Uterus (tissue), 4 donors: ENCODE results near the gene ZNF394. TPM values are rescaled to one million over a fixed set of nuclear protein-coding genes. Genes with fewer than 3 reads are reported as not detected.

Source experiments
- DNase-seq, 2 donors: peaks; one replicate each; pipeline ENCODE4 v3.0.0-alpha.2; 2019 to 2020
- H3K27ac ChIP-seq, 2 donors: fragments of 200-600 bp; sonication (generic); 1 replicate in 1 of 2; 2 replicates in 1 of 2; pipeline ENCODE4 v1.5.1; 2016 to 2018
- H3K27me3 ChIP-seq, 2 donors: fragments of 200-600 bp; sonication (generic); one replicate each; pipeline ENCODE4 v1.5.1; 2018 to 2019; ENCODE audit warnings: control low read depth in 1 of 2
- H3K36me3 ChIP-seq, 2 donors: fragments of 200-600 bp; sonication (generic); one replicate each; pipeline ENCODE4 v1.5.1; 2019; ENCODE audit warnings: control low read depth in 1 of 2
- H3K4me1 ChIP-seq, 2 donors: fragments of 200-600 bp; sonication (generic); one replicate each; pipeline ENCODE4 v1.5.1; 2018 to 2019; ENCODE audit warnings: control low read depth in 1 of 2
- H3K4me3 ChIP-seq, 2 donors: fragments of 200-600 bp; sonication (generic); 1 replicate in 1 of 2; 2 replicates in 1 of 2; pipeline ENCODE4 v1.5.1; 2018 to 2019; ENCODE audit warnings: mild to moderate bottlenecking in 1 of 2
- H3K9me3 ChIP-seq, 2 donors: fragments of 200-600 bp; sonication (generic); one replicate each; pipeline ENCODE4 v1.5.1; 2019; ENCODE audit warnings: control low read depth in 1 of 2
- CTCF ChIP-seq, 4 experiments: fragments of 200-600 bp in 2 of 4; fragments of 450-650 bp in 2 of 4; sonication (generic) in 2 of 4; IDR thresholded peaks; one replicate each; pipeline ENCODE4 v1.5.1; 2016 to 2019; ENCODE audit warnings: antibody characterized with exemption in 4 of 4, mild to moderate bottlenecking in 2 of 4, moderate library complexity in 1 of 4
- POLR2A ChIP-seq, 2 donors: fragments of 450-650 bp; IDR thresholded peaks; one replicate each; pipeline ENCODE4 v1.6.1; 2016; ENCODE audit warnings: antibody characterized with exemption in 2 of 2, mild to moderate bottlenecking in 1 of 2, moderate library complexity in 1 of 2
- intact Hi-C: fragments of 100-400 bp; cut with DNase I; formaldehyde crosslinking; loops from one replicate; pipeline ENCODE4 v1.15.1; 2023; ENCODE audit warnings: low total_unique reads
- total RNA-seq, 4 donors: library from RNA; depleted of rRNA in 3 of 4; stranded (reverse); fragments of >200 nt in 3 of 4; gene quantifications; one replicate each; pipeline versions ENCODE4 v1.1.0 to v1.2.4, GENCODE V29; 2014 to 2023
- donor health status: DM: yes; HTN: yes; CAD: no.

Gene ZNF394
- total RNA-seq, 4 donors from 2014 or later: 22.8 to 55.0 (median 43.3) TPM

- Histone ChIP-seq H3K36me3 (no peaks in the 10 kb centered on the region), H3K4me3 (no peak overlapping the region), H3K4me1 (no peaks in the 10 kb centered on the region), H3K9me3 (peaks cover 0 to 19% of the 10 kb centered on the region in 2 donors), H3K27me3 (no peaks in the 10 kb centered on the region), H3K27ac (no peak overlapping the region)
- no peak for TF ChIP-seq CTCF (IDR thresholded peaks at IDR 0.05)
- TF ChIP-seq POLR2A (IDR thresholded peaks at IDR 0.05): no peak
- intact Hi-C loops: no loop called here
- no peak for DNase-seq
These were observed 9.2 kb downstream of the ZNF394 start for GRCh38 chr7:99490878-99491277.

GRCh38 chr7:99489235-99489634 lies 10.8 kb downstream of the ZNF394 start:
- Histone ChIP-seq H3K27ac (no peak overlapping the region), H3K36me3 (no peaks in the 10 kb centered on the region), H3K9me3 (peaks cover 0 to 11% of the 10 kb centered on the region in 2 donors), H3K4me1 (no peaks in the 10 kb centered on the region), H3K27me3 (no peaks in the 10 kb centered on the region), H3K4me3 (no peak overlapping the region)
- intact Hi-C loops: no loop called here
- no peak for DNase-seq
- TF ChIP-seq POLR2A (IDR thresholded peaks at IDR 0.05): no peak
- no peak for TF ChIP-seq CTCF (IDR thresholded peaks at IDR 0.05)

- intact Hi-C loops: no loop called here
- no peak for DNase-seq
- no peaks in the 10 kb centered on the region for H3K36me3 ChIP-seq
These were observed 15.0 kb downstream of the ZNF394 start for GRCh38 chr7:99485094-99485493.

GRCh38 chr7:99478464-99479440 lies 21.3 kb downstream of the ZNF394 start:
- no peak for DNase-seq
- Histone ChIP-seq H3K4me1 (no peaks in the 10 kb centered on the region), H3K4me3 (no peak overlapping the region), H3K9me3 (no peaks in the 10 kb centered on the region), H3K27ac (no peak overlapping the region), H3K27me3 (no peaks in the 10 kb centered on the region), H3K36me3 (no peaks in the 10 kb centered on the region)
- TF ChIP-seq CTCF (IDR thresholded peaks at IDR 0.05): no peak
- no peak for TF ChIP-seq POLR2A (IDR thresholded peaks at IDR 0.05)
- intact Hi-C loops: no loop called here

More at GRCh38 chr7:99485094-99485493, 15.0 kb downstream of the ZNF394 start:
- Histone ChIP-seq H3K27me3 (no peaks in the 10 kb centered on the region), H3K4me3 (no peak overlapping the region), H3K4me1 (no peaks in the 10 kb centered on the region), H3K9me3 (no peaks in the 10 kb centered on the region), H3K27ac (no peak overlapping the region)
- TF ChIP-seq CTCF (IDR thresholded peaks at IDR 0.05): no peak
- TF ChIP-seq POLR2A (IDR thresholded peaks at IDR 0.05): no peak

- no peaks in the 10 kb centered on the region for H3K27me3 ChIP-seq
- H3K9me3 ChIP-seq: no peaks in the 10 kb centered on the region
- peaks cover 0 to 6% of the 10 kb centered on the region in 2 donors for H3K4me1 ChIP-seq
- no peak overlapping the region for H3K27ac ChIP-seq
- H3K4me3 ChIP-seq: no peak overlapping the region
- H3K36me3 ChIP-seq: no peaks in the 10 kb centered on the region
- intact Hi-C loops: no loop called here
- no peak for DNase-seq
- no peak for TF ChIP-seq POLR2A (IDR thresholded peaks at IDR 0.05)
- no peak for TF ChIP-seq CTCF (IDR thresholded peaks at IDR 0.05)
These were observed 24.0 kb downstream of the ZNF394 start for GRCh38 chr7:99476107-99476506.
